Neuron (in vitro differentiated cells): ENCODE measurements around the gene CIDEC.
"Not testable (repeated sequence)": the region's sequence is repeated elsewhere in the genome, so short reads cannot be mapped to it uniquely, and the experiment has no call there.

Experiments used
- H2AFZ ChIP-seq: one replicate; pipeline ENCODE4 v1.6.1; 2013; ENCODE audit warnings: low read depth, mild to moderate bottlenecking, inconsistent platforms, low read length, moderate library complexity
- H3K27me3 ChIP-seq: one replicate; pipeline ENCODE4 v1.6.1; 2013; ENCODE audit warnings: low read length; ENCODE audit not compliant: insufficient read depth
- H3K36me3 ChIP-seq: one replicate; pipeline ENCODE4 v1.6.1; 2013; ENCODE audit warnings: low read length; ENCODE audit not compliant: insufficient read depth
- H3K4me1 ChIP-seq: one replicate; pipeline ENCODE4 v1.6.1; 2013; ENCODE audit warnings: low read length; ENCODE audit not compliant: insufficient read depth
- H3K4me3 ChIP-seq: 2 replicates; pipeline ENCODE4 v1.5.1; 2013; ENCODE audit warnings: mild to moderate bottlenecking, low read length, moderate library complexity
- H3K9me3 ChIP-seq: one replicate; pipeline ENCODE4 v1.6.1; 2013; ENCODE audit warnings: low read length

CIDEC gene

DNA sequence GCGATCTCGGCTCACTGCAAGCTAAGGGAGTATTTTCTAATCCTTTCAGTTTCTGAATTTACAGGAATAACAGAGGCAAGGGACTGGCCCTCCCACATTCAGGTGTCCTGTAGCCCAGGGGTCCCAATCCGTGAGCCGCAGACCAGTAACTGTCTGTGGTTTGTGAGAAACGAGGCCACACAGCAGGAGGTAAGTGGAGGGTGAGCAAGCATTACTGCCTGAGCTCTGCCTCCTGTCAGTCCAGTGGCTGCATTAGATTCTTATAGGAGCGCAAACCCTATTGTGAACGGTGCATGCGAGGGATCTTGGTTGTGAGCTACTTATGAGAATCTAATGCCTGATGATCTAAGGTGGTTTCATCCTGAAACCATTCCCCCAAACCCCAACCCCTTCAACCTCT lies 31.8 kb upstream of the CIDEC start:
- no peaks in the 10 kb centered on the region for H3K27me3 ChIP-seq
- peaks cover 6% of the 10 kb centered on the region for H3K4me1 ChIP-seq
- H3K36me3 ChIP-seq, result no peaks in the 10 kb centered on the region
- no peak overlapping the region for H3K4me3 ChIP-seq
- no peak overlapping the region for H2AFZ ChIP-seq
- no peaks in the 10 kb centered on the region for H3K9me3 ChIP-seq

DNA sequence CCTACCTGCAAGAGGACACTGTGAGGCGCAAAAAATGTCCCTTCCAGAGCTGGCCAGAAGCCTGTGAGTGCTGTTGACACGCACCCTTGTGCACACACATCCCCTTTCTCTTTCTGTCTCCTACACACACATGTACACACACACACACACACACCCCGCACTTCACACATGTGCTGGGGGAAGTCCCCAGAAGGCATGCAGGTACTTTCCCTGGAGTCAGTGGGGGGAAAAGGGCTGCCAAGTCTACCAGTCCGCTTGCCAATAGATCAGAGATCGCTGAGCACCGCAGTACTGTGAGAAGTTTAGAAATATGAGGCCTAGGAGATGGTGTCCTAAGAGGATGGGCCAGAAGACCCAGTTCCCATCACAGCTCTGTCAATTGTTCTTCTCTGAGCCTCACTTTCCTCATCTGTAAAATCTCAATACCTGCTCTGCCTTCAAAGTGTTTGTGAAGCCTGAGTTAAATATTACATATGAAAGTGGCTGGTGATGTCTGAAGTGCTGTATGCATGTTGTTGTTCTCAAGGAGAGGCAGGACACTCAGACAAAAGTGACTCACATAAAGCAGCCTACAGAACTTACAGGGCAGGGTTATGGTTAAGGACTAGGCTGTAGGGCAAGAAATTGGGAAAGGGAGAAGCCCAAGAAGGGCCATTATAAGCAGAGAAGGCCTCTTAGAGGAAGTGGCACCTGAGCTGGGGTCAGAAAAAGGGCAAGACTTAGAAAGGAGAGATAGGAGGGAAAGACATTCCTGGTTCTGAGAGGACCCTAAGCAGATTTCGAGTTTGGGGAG lies 29.4 kb upstream of the CIDEC start:
- Histone ChIP-seq H3K9me3 (no peaks in the 10 kb centered on the region), H3K4me1 (no peaks in the 10 kb centered on the region), H3K4me3 (no peak overlapping the region), H3K36me3 (no peaks in the 10 kb centered on the region), H2AFZ (no peak overlapping the region), H3K27me3 (no peaks in the 10 kb centered on the region)

DNA sequence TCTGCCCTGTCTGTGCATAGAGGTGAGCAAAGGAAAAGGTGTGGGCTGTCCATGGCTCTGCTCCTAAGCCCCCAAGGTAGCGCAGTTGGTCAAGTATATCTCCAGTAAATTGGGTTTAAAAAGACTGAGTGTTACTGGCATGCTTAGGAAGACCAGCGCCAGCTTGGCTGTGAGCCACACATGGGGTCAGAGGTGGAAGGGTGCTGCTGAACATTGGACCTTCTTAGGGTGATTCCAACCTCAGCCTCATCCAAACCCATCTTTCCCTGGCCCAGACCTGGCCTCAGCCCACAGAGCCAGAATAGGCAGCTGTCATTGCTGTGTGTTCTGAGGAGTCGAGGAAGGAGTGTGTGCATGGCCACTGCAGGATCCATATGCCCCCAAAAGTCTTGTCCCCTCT lies 28.2 kb upstream of the CIDEC start:
- H3K4me1 ChIP-seq, result no peaks in the 10 kb centered on the region
- no peaks in the 10 kb centered on the region for H3K27me3 ChIP-seq
- no peak overlapping the region for H2AFZ ChIP-seq
- H3K9me3 ChIP-seq, result no peaks in the 10 kb centered on the region
- H3K4me3 ChIP-seq, result no peak overlapping the region
- no peaks in the 10 kb centered on the region for H3K36me3 ChIP-seq

DNA sequence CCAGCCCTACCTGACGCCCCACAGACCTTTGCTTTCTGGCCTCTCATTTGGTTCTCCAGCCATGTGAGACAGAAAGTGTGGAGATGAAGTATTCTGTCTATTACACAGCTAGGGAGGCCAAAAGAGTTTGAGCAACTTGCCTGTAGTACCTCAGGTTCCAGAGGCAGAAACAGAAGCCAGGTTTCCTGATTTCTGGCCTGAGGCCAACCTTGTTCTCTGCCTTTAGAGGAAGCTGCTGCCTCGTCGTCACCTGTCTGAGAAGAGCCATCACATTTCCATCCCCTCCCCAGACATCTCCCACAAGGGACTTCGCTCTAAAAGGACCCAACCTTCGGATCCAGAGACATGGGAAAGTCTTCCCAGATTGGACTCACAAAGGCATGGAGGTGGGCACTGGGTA lies 26.4 kb upstream of the CIDEC start:
- Histone ChIP-seq H3K27me3 (no peaks in the 10 kb centered on the region), H3K4me1 (no peaks in the 10 kb centered on the region), H3K9me3 (no peaks in the 10 kb centered on the region), H2AFZ (no peak overlapping the region), H3K36me3 (no peaks in the 10 kb centered on the region), H3K4me3 (no peak overlapping the region)

DNA sequence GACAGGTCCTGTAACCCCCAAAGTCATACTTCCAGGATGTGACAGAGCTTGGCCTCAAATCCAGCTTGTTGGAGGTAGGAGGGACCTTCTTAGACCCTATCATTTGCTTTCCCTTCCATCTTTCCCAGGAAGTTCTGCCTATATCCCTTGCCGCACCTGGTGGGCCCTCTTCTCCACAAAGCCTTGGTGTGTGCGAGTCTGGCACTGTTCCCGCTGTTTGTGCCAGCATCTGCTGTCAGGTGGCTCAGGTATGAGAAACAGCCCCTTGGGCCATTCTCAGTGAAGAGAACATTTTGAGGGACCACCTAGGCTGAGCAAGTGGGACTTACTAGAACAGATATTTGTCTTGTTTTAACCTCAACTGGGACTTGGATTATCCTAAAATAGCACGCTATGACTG lies 23.9 kb upstream of the CIDEC start:
- Histone ChIP-seq H3K4me3 (no peak overlapping the region), H3K36me3 (no peaks in the 10 kb centered on the region), H3K4me1 (no peaks in the 10 kb centered on the region), H3K9me3 (no peaks in the 10 kb centered on the region), H3K27me3 (no peaks in the 10 kb centered on the region), H2AFZ (no peak overlapping the region)

DNA sequence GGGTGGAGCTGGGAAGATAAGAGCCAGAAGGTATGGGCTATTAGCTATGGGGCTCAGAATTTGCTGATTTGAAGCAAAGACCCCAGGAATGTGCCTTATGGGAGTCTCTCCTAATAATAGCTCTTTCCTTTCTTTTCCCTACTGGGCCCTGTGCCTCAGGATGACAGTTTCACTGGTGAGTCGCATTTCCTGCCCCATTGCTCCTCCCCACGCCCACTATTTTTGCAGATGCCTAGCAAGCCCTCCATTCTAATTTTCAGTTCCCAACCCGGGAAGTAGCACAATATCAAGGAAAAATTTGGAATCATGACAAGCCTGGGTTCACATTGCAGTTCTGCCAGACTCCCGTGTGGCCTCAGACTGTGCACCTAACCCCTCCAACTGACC lies 23.2 kb upstream of the CIDEC start:
- Histone ChIP-seq H3K36me3 (no peaks in the 10 kb centered on the region), H3K27me3 (no peaks in the 10 kb centered on the region), H3K4me1 (no peaks in the 10 kb centered on the region), H3K9me3 (no peaks in the 10 kb centered on the region), H2AFZ (no peak overlapping the region), H3K4me3 (no peak overlapping the region)

DNA sequence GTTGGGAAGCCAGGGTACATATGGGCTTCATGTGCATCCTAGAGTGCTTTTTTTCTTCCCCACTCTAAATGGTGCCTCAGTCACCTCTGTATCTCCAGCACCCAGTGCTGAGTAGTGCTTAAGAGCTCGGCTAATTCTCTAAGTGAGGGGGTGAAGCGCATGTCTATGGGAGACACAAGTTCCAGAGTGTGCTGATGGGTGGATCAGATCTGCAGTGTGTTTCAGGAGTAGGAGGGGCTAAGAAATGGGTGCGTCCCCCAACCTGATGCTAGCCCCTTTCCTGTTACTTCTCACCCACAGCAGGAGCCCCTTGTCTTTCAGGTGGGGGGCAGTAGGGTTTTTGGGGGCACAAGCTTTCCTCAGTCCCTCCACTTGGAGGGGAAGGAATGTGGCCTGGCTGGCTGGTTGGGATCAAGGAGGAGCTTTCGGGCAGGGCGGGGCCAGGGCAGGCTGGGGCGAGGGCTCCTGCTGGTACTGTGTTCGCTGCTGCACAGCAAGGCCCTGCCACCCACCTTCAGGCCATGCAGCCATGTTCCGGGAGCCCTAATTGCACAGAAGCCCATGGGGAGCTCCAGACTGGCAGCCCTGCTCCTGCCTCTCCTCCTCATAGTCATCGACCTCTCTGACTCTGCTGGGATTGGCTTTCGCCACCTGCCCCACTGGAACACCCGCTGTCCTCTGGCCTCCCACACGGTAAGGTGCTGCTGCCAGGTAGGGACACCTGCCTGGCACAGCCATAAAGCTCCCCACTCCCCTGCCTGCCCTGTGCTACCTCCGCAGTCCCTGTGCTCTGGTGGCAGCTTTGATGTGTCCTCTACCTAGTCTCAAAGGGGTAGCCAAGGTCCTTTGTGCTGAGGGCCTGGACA lies 22.6 kb upstream of the CIDEC start, which contains the start of gene IL17RE:
Gene IL17RE, plus strand, starts transcription at position 477 of the 866 bp plus-strand sequence. Its CDS starts 85 bp downstream, at position 562.
- Histone ChIP-seq H3K27me3 (no peaks in the 10 kb centered on the region), H3K36me3 (no peaks in the 10 kb centered on the region), H3K4me1 (no peaks in the 10 kb centered on the region), H3K4me3 (no peak within 1 kb of the TSS), H3K9me3 (no peaks in the 10 kb centered on the region), H2AFZ (no peak within 1 kb of the TSS)

DNA sequence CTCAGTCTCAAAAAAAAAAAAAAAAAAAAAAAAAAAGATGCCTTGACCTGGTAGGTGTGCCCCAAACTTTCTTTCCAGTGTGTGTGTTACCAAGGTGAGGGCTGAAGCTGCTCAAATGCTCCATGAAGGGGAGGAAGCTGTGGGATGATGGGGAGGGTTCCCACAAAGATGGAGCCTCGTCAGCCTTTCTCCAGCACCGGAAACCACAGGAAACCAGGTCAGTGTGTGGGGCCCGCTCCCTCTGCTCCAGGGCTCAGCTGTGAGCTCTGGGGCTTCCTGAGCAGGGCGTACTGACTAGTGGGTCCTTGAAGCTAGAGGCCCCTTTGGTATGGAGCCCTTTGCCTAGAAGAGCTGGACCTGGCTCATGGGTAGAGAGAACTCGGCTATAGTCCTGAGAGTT lies 21.9 kb upstream of the CIDEC start:
- H3K4me1 ChIP-seq, result no peaks in the 10 kb centered on the region
- no peaks in the 10 kb centered on the region for H3K27me3 ChIP-seq
- H3K9me3 ChIP-seq, result no peaks in the 10 kb centered on the region
- H3K4me3 ChIP-seq, result no peak overlapping the region
- H2AFZ ChIP-seq, result no peak overlapping the region
- H3K36me3 ChIP-seq, result no peaks in the 10 kb centered on the region

DNA sequence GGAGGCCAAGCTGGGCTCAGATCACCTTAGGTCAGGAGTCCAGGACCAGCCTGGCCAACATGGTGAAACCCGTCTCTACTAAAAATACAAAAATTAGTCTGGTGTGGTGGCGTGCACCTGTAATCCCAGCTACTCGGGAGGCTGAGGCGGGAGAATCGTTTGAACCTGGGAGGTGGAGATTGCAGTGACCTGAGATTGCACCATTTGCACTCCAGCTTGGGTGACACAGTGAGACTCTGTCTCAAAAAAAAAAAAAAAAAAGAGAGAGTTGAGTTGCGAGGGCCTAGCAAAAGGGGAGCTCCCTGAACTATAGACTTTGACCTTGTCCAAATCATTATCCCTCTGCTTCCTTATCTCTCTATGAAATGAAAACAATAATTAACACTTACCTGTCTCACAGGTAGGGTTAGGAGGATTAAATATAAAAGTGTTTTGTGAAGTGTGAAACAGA lies 20.9 kb upstream of the CIDEC start:
- not testable (repeated sequence) for H2AFZ ChIP-seq, H3K27me3 ChIP-seq, H3K4me1 ChIP-seq, H3K9me3 ChIP-seq, H3K36me3 ChIP-seq, H3K4me3 ChIP-seq

DNA sequence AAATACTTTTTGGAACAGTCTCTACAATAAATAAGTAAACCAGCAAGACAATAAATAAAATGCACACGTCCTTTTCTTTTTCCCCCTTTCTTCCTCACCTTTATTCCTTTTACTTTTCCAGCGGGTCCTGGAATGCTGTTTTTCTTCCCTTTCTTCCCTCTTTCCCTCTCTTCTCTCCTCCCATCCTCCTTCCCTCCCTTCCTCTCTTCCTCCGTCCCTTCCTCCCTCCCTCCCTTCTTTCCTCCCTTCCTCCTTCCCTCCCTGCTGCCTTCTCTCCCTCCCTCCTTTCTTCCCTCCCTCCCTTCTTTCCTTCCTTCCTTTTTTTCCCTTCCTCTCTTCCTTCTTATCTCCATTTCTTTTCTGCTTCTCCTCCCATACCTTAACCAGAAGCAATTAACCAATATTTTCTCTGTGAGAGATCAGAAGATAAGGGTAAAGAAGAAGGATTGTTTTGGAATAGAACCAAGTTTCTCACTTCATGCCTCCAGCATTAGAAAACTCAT lies 19.3 kb upstream of the CIDEC start:
- H3K4me3 ChIP-seq, result no peak overlapping the region
- H3K27me3 ChIP-seq, result no peaks in the 10 kb centered on the region
- H3K9me3 ChIP-seq, result no peaks in the 10 kb centered on the region
- H3K4me1 ChIP-seq, result no peaks in the 10 kb centered on the region
- peaks cover 6% of the 10 kb centered on the region for H3K36me3 ChIP-seq
- H2AFZ ChIP-seq, result no peak overlapping the region

DNA sequence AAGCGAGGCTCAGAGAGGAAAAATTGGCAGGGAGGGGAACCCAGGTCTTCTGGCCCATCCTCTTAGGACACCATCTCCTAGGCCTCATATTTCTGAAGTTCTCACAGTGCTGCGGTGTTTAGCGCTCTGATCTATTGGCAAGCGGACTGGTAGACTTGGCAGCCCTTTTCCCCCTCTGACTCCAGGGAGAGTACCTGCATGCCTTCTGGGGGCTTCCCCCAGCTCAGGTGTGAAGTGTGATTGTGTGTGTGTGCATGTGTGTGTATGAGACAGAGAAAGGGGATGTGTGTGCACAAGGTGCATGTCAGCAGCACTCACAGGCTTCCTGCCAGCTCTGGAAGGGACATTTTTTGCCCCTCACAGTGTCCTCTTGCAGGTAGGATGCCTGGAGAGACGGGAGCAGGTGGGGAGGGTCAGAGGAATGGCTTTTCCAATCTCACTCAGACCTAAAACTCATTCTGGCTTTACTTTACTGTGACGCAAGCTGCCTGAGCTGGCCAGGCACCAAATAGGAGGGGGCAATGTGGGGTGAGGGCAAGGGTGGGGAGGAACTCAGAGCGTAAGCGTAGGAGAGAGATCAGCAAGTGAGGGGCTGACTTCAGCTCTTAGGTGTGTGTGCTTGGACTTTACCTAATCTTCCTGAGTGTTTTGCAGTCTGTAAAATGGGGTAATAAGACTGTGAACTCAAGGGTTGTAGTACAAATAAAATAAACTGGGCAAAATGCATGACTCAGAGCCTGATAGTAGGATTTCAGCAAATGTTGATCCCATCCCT lies 18.6 kb upstream of the CIDEC start:
- no peak overlapping the region for H2AFZ ChIP-seq
- H3K36me3 ChIP-seq, result peaks cover 11% of the 10 kb centered on the region
- no peaks in the 10 kb centered on the region for H3K4me1 ChIP-seq
- no peaks in the 10 kb centered on the region for H3K27me3 ChIP-seq
- no peak overlapping the region for H3K4me3 ChIP-seq
- no peaks in the 10 kb centered on the region for H3K9me3 ChIP-seq

DNA sequence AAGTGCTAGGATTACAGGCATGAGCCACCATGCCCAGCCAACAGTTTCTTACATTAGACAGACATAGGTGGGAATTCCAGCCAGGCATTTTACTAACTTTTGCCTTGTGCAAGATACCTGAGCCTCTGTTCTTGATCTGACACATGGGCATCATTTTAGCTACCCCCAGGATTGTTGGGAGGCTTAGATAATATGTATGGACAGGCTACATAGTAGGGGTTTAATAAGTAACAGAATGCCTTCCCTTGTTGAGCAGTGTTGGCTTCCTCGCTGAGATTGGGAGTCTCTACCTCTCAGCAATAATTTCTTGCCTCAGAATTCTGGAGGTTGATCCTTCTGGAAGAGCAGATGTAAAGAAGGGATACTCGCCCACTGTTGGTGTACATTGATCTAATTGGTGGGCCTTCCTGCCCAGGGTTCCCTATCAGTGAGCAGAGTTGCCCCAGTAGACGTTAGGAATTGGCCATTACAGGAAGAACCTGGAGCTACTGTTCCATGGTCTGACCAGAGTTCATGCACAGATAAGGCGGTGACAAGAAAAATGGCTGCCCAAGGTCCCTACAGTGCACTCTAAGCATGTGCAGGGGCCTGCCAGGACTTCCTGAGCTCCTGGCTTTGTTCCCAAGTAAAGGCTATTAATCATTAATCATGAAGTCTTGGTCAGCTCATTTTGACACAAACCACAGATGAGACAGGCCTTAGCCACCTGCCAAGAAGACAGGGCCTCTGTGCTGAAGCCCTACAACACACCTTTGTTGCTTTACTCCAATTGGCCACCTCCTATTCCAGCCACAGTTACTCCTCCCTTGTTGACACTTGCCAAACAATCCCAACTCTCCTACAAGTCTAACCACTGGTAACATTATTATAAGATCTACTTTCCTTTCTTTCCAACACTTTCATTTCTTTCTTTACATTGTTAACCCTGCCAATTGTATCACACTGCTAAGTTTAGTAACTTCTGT lies 17.6 kb upstream of the CIDEC start:
- H3K4me1 ChIP-seq, result no peaks in the 10 kb centered on the region
- H3K4me3 ChIP-seq, result no peak overlapping the region
- no peaks in the 10 kb centered on the region for H3K9me3 ChIP-seq
- peaks cover 21% of the 10 kb centered on the region for H3K36me3 ChIP-seq
- H2AFZ ChIP-seq, result no peak overlapping the region
- no peaks in the 10 kb centered on the region for H3K27me3 ChIP-seq
